Measurements from ENCODE around the gene UNKL. TPM values are rescaled to one million over a fixed set of nuclear protein-coding genes. Genes with fewer than 3 reads are reported as not detected.
"Not testable (repeated sequence)": the region's sequence is repeated elsewhere in the genome, so short reads cannot be mapped to it uniquely, and the experiment has no call there.

Gene UNKL
- total and polyA plus RNA-seq, 4 donors: 7.9 to 31.2 (median 16.9) TPM

DNA sequence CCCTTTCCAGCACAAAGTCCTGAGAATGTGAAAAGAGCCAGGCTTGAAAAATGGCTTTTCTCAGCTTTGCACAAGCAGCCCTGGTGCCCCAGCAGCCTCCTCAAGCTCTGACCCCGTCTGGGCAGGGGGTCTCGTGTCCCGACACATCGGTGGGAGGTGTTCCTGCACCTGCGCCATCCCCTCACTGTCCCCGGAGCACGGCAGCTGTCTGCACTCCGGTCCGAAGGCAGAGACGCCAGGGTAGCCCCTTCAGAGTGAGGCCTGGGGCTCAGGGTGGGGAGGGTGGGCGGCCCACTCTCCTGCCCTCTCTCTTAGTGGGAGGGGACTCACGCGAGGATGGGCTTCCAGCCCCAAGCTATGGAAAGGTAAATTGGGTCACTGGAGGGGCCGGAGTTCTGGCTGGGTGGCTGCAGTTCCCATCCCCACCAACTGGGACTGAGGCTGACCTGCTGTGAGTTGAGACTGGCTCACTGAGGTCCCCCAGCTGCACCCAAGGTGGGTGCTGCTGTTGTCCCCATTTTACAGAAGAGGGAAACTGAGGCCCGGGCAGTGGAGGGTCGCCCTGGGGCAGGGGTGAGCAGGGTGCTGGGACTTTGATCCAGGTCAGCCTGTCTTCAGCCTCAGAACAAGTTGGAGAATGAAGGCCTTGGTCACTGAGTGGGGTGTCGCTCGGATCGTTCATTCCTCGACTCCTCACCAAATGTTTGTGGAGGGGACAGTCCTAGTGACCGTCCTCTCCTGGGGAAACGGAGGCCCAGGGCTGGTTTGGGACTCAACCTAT lies 83.4 kb downstream of the UNKL start:
- Histone ChIP-seq H3K9me3 (ENCODE audit: control insufficient read depth in 4 of 4, insufficient read depth in 3 of 4, low read length in 3 of 4) (peaks cover 0 to 3% (median 0%) of the 10 kb centered on the region in 4 donors), H3K27me3 (ENCODE audit: control insufficient read depth in 3 of 3, insufficient read depth in 3 of 3, low read length in 2 of 3) (peaks cover 0 to 35% (median 22%) of the 10 kb centered on the region in 3 donors), H3K27ac (ENCODE audit: low read depth in 1 of 2, low read length in 1 of 2) (peak overlapping the region; percentile 29 to 62), H3K9ac (ENCODE audit: insufficient read depth in 1 of 2, low read length in 2 of 2) (no peak overlapping the region), H3K4me3 (peak overlapping the region; percentile 2), H3K4me1 (ENCODE audit: control insufficient read depth in 5 of 5, insufficient read depth in 5 of 5, low read length in 5 of 5) (peaks cover 0 to 18% (median 14%) of the 10 kb centered on the region in 5 donors), H3K36me3 (ENCODE audit: control insufficient read depth in 4 of 4, insufficient read depth in 4 of 4, low read length in 4 of 4) (peaks cover 0 to 8% (median 0%) of the 10 kb centered on the region in 4 donors)
- 53 to 58% methylated on average over 22 of the region's 22 CpGs for WGBS, 2 donors
- ATAC-seq (ENCODE audit: insufficient read depth, low FRiP score) (no peak), DNase-seq (no peak)
- TF ChIP-seq, protein P1, sequence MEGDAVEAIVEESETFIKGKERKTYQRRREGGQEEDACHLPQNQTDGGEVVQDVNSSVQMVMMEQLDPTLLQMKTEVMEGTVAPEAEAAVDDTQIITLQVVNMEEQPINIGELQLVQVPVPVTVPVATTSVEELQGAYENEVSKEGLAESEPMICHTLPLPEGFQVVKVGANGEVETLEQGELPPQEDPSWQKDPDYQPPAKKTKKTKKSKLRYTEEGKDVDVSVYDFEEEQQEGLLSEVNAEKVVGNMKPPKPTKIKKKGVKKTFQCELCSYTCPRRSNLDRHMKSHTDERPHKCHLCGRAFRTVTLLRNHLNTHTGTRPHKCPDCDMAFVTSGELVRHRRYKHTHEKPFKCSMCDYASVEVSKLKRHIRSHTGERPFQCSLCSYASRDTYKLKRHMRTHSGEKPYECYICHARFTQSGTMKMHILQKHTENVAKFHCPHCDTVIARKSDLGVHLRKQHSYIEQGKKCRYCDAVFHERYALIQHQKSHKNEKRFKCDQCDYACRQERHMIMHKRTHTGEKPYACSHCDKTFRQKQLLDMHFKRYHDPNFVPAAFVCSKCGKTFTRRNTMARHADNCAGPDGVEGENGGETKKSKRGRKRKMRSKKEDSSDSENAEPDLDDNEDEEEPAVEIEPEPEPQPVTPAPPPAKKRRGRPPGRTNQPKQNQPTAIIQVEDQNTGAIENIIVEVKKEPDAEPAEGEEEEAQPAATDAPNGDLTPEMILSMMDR (IDR thresholded peaks at IDR 0.05; ENCODE audit: control extremely low read depth, extremely low read depth): no peak

DNA sequence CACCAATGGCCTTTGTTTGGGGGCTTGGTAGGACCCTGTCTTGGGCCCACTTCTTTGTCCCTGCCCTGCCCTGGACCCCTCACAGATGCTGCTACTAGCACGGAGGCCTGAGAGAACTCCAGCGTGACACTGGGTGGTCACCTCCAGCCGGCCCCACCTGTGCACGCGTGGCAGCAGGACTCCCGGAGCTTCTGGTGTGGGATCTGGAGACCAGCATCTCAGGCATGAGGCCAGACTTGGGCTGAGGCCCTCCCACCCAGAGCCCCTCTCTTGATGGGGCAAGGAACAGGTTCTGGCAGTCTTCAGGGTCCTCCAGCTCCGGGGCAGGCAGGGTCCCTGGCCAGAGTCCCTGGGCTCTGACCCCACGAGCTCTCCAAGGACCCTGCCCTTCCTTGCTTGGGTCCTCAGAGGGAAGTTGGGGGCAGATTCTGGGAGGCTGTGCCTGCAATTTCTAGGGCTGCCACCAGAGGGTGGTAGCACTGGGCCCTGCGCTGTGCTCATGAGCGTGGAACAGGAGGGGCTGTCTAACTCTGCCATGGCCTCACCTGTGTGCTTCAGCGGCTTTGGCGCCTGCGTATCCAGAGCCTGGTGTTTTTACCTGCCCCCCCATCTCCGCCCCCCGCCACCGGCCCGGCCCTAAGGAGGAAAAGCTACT lies 84.1 kb downstream of the UNKL start:
- no peak for ATAC-seq (ENCODE audit: insufficient read depth, low FRiP score)

DNA sequence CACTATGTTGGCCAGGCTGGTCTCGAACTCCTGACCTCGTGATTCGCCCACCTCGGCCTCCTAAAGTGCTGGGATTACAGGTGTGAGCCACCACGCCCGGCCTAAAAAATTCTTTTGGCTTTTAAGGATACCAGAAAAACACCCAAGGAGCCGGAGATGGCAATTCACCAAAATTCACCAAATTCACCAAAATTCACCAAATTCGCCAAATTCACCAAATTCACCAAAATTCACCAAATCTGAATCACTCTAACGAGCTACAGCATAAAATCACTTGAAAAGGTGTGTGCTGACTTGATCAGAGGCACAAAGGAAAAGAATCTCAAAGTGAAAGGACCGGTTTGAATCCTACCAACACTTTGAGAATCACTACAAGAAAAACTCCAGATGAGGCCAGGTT lies 85.5 kb downstream of the UNKL start:
- WGBS, 2 donors: 95 to 96% methylated on average over 10 of the region's 10 CpGs
- H3K9ac ChIP-seq (ENCODE audit: insufficient read depth in 1 of 2, low read length in 2 of 2); H3K27ac ChIP-seq (ENCODE audit: low read depth in 1 of 2, low read length in 1 of 2); H3K9me3 ChIP-seq (ENCODE audit: control insufficient read depth in 4 of 4, insufficient read depth in 3 of 4, low read length in 3 of 4); H3K4me3 ChIP-seq; ATAC-seq (ENCODE audit: insufficient read depth, low FRiP score); DNase-seq: not testable (repeated sequence)
- Histone ChIP-seq H3K4me1 (ENCODE audit: control insufficient read depth in 5 of 5, insufficient read depth in 5 of 5, low read length in 5 of 5) (peaks cover 0 to 18% (median 14%) of the 10 kb centered on the region in 5 donors), H3K27me3 (ENCODE audit: control insufficient read depth in 3 of 3, insufficient read depth in 3 of 3, low read length in 2 of 3) (peaks cover 0 to 18% (median 12%) of the 10 kb centered on the region in 3 donors), H3K36me3 (ENCODE audit: control insufficient read depth in 4 of 4, insufficient read depth in 4 of 4, low read length in 4 of 4) (peaks cover under 1 to 24% (median 3%) of the 10 kb centered on the region in 4 donors)

More for the DNA sequence above, 84.1 kb downstream of the UNKL start:
- Histone ChIP-seq H3K9me3 (ENCODE audit: control insufficient read depth in 4 of 4, insufficient read depth in 3 of 4, low read length in 3 of 4) (peaks cover 0 to 3% (median 0%) of the 10 kb centered on the region in 4 donors), H3K9ac (ENCODE audit: insufficient read depth in 1 of 2, low read length in 2 of 2) (no peak overlapping the region), H3K4me3 (no peak overlapping the region), H3K4me1 (ENCODE audit: control insufficient read depth in 5 of 5, insufficient read depth in 5 of 5, low read length in 5 of 5) (peaks cover 0 to 18% (median 14%) of the 10 kb centered on the region in 5 donors), H3K36me3 (ENCODE audit: control insufficient read depth in 4 of 4, insufficient read depth in 4 of 4, low read length in 4 of 4) (peaks cover 0 to 11% (median 2%) of the 10 kb centered on the region in 4 donors), H3K27me3 (ENCODE audit: control insufficient read depth in 3 of 3, insufficient read depth in 3 of 3, low read length in 2 of 3) (peaks cover 0 to 29% (median 20%) of the 10 kb centered on the region in 3 donors), H3K27ac (ENCODE audit: low read depth in 1 of 2, low read length in 1 of 2) (no peak overlapping the region)
- no peak for DNase-seq
- TF ChIP-seq, protein P1 (IDR thresholded peaks at IDR 0.05; ENCODE audit: control extremely low read depth, extremely low read depth): no peak
- 74 to 77% methylated on average over 17 of the region's 17 CpGs for WGBS, 2 donors

DNA sequence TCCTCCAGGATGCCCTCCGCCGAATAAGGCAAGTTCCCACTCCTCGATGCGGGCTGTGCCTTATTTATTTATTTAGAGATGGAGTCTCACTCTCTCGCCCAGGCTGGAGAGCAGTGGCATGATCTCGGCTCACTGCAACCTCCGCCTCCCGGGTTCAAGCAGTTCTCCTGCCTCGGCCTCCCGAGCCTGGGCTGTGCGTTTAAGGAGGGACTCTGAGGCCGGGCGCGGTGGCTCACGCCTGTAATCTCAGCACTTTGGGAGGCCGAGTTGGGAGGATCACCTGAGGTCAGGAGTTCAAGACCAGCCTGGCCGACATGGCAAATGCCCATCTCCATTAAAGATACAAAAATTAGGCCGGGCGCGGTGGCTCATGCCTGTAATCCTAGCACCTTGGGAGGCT lies 86.4 kb downstream of the UNKL start:
- ATAC-seq (ENCODE audit: insufficient read depth, low FRiP score): not testable (repeated sequence)

More for the DNA sequence above, 86.4 kb downstream of the UNKL start:
- not testable (repeated sequence) for DNase-seq; H3K9me3 ChIP-seq (ENCODE audit: control insufficient read depth in 4 of 4, insufficient read depth in 3 of 4, low read length in 3 of 4); H3K4me3 ChIP-seq; H3K9ac ChIP-seq (ENCODE audit: insufficient read depth in 1 of 2, low read length in 2 of 2); H3K27ac ChIP-seq (ENCODE audit: low read depth in 1 of 2, low read length in 1 of 2)
- peaks cover 0 to 18% (median 12%) of the 10 kb centered on the region in 3 donors for H3K27me3 ChIP-seq (ENCODE audit: control insufficient read depth in 3 of 3, insufficient read depth in 3 of 3, low read length in 2 of 3)
- peaks cover 4 to 32% (median 6%) of the 10 kb centered on the region in 4 donors for H3K36me3 ChIP-seq (ENCODE audit: control insufficient read depth in 4 of 4, insufficient read depth in 4 of 4, low read length in 4 of 4)
- WGBS, 2 donors: 90 to 91% methylated on average over 20 of the region's 20 CpGs
- peaks cover 0 to 16% (median 14%) of the 10 kb centered on the region in 5 donors for H3K4me1 ChIP-seq (ENCODE audit: control insufficient read depth in 5 of 5, insufficient read depth in 5 of 5, low read length in 5 of 5)
